K562 (cell line): ENCODE measurements around the gene ASRGL1.

Experiments
- CHD4 ChIP-seq: fragments of 200-600 bp; sonication (generic); IDR thresholded peaks from 3 replicates; pipeline ENCODE4 v1.6.1; 2012; ENCODE audit warnings: low read depth, mild to moderate bottlenecking, mixed read lengths, low read length, inconsistent platforms; ENCODE audit not compliant: insufficient read depth, insufficient replicate concordance, poor library complexity, severe bottlenecking
- MAX ChIP-seq: sonication (generic); formaldehyde crosslinking; IDR thresholded peaks from 2 replicates; pipeline ENCODE4 v1.9.0; 2022; ENCODE audit warnings: mild to moderate bottlenecking, missing genetic modification reagents
- NEUROD1 ChIP-seq: fragments of 150-350 bp; IDR thresholded peaks from 2 replicates; pipeline ENCODE4 v1.6.1; 2014; ENCODE audit warnings: borderline replicate concordance, low read length, low read depth; ENCODE audit not compliant: partially characterized antibody
- TCF7L2 ChIP-seq: fragments of 150-350 bp; IDR thresholded peaks from 2 replicates; pipeline ENCODE4 v1.6.1; 2016; ENCODE audit warnings: low read depth, mild to moderate bottlenecking, low read length, moderate library complexity

- TF ChIP-seq TCF7L2 (no peak), NEUROD1 (no peak), CHD4 (no peak), MAX (CRISPR knock-in tag) (no peak)
Observed at GRCh38 chr11:62423012-62423411, 85.8 kb downstream of the ASRGL1 start.
